Astrocyte (in vitro differentiated cells and primary cell): ENCODE data around the gene HNRNPU. TPM values are rescaled to one million over a fixed set of nuclear protein-coding genes. Genes with fewer than 3 reads are reported as not detected.

Source experiments
- DNase-seq: peaks from one replicate; pipeline ENCODE4 v3.0.0-alpha.2; 2010; ENCODE audit warnings: low read depth
- FAIRE-seq: peaks from 2 replicates; lab custom pipeline; 2011; peaks lifted over from hg19 to GRCh38; lab: Jason Lieb, UNC
- H2AFZ ChIP-seq: 2 replicates; pipeline ENCODE4 v1.6.0; 2012; ENCODE audit warnings: low read depth, low read length, inconsistent platforms
- H3K27ac ChIP-seq: 2 replicates; pipeline ENCODE4 v1.5.1; 2011; ENCODE audit warnings: low read depth, low read length, inconsistent platforms
- H3K27me3 ChIP-seq: 2 replicates; pipeline ENCODE4 v1.6.0; 2011; ENCODE audit warnings: low read length, inconsistent platforms; ENCODE audit not compliant: insufficient read depth
- H3K36me3 ChIP-seq: 2 replicates; pipeline ENCODE4 v1.5.1; 2011; ENCODE audit warnings: low read length, inconsistent platforms; ENCODE audit not compliant: insufficient read depth
- H3K4me1 ChIP-seq: 2 replicates; pipeline ENCODE4 v1.5.1; 2011; ENCODE audit warnings: low read length, inconsistent platforms; ENCODE audit not compliant: insufficient read depth
- H3K4me2 ChIP-seq: 2 replicates; pipeline ENCODE4 v1.6.0; 2012; ENCODE audit warnings: low read length, inconsistent platforms
- H3K4me3 ChIP-seq: 2 replicates; pipeline ENCODE4 v1.5.1; 2011; ENCODE audit warnings: low read depth, mild to moderate bottlenecking, low read length, inconsistent platforms; ENCODE audit not compliant: insufficient read depth
- H3K79me2 ChIP-seq: 2 replicates; pipeline ENCODE4 v1.6.0; 2012; ENCODE audit warnings: mild to moderate bottlenecking, low read length, inconsistent platforms; ENCODE audit not compliant: insufficient read depth
- H3K9ac ChIP-seq: 2 replicates; pipeline ENCODE4 v1.6.0; 2012; ENCODE audit warnings: mild to moderate bottlenecking, low read length, inconsistent platforms
- H3K9me3 ChIP-seq: 2 replicates; pipeline ENCODE4 v1.5.1; 2012; ENCODE audit warnings: low read depth, mild to moderate bottlenecking, low read length, inconsistent platforms; ENCODE audit not compliant: insufficient read depth
- H4K20me1 ChIP-seq: 2 replicates; pipeline ENCODE4 v1.6.0; 2012; ENCODE audit warnings: low read length, inconsistent platforms; ENCODE audit not compliant: insufficient read depth
- H3K27ac Mint-ChIP-seq: one replicate; pipeline ENCODE4 v1.8.0; 2021; ENCODE audit warnings: mild to moderate bottlenecking, mixed read lengths; ENCODE audit not compliant: unreplicated experiment
- H3K27me3 Mint-ChIP-seq: one replicate; pipeline ENCODE4 v1.8.0; 2021; ENCODE audit warnings: low read depth, mixed read lengths; ENCODE audit not compliant: unreplicated experiment
- H3K36me3 Mint-ChIP-seq: one replicate; pipeline ENCODE4 v1.8.0; 2021; ENCODE audit warnings: low read depth, mixed read lengths; ENCODE audit not compliant: unreplicated experiment
- H3K4me1 Mint-ChIP-seq: one replicate; pipeline ENCODE4 v1.8.0; 2021; ENCODE audit warnings: low read depth, mixed read lengths; ENCODE audit not compliant: unreplicated experiment
- H3K4me3 Mint-ChIP-seq: one replicate; pipeline ENCODE4 v1.8.0; 2021; ENCODE audit warnings: mild to moderate bottlenecking, moderate library complexity, mixed read lengths; ENCODE audit not compliant: unreplicated experiment
- H3K9me3 Mint-ChIP-seq: one replicate; pipeline ENCODE4 v1.8.0; 2021; ENCODE audit warnings: mild to moderate bottlenecking, mixed read lengths; ENCODE audit not compliant: unreplicated experiment
- CTCF ChIP-seq: IDR thresholded peaks from 2 replicates; pipeline ENCODE4 v1.5.1; 2011; ENCODE audit warnings: low read depth, mild to moderate bottlenecking, inconsistent platforms, low read length, moderate library complexity; ENCODE audit not compliant: insufficient read depth
- EZH2 ChIP-seq: IDR thresholded peaks from 2 replicates; pipeline ENCODE4 v1.6.1; 2012; ENCODE audit warnings: mild to moderate bottlenecking, low read length, inconsistent platforms; ENCODE audit not compliant: insufficient read depth
- total RNA-seq: library from RNA; stranded (reverse); gene quantifications from 2 replicates; pipeline ENCODE4 v1.2.1, GENCODE V29; 2021

Gene HNRNPU
- total RNA-seq, 1 donor from 2014 or later = 289 TPM

DNA sequence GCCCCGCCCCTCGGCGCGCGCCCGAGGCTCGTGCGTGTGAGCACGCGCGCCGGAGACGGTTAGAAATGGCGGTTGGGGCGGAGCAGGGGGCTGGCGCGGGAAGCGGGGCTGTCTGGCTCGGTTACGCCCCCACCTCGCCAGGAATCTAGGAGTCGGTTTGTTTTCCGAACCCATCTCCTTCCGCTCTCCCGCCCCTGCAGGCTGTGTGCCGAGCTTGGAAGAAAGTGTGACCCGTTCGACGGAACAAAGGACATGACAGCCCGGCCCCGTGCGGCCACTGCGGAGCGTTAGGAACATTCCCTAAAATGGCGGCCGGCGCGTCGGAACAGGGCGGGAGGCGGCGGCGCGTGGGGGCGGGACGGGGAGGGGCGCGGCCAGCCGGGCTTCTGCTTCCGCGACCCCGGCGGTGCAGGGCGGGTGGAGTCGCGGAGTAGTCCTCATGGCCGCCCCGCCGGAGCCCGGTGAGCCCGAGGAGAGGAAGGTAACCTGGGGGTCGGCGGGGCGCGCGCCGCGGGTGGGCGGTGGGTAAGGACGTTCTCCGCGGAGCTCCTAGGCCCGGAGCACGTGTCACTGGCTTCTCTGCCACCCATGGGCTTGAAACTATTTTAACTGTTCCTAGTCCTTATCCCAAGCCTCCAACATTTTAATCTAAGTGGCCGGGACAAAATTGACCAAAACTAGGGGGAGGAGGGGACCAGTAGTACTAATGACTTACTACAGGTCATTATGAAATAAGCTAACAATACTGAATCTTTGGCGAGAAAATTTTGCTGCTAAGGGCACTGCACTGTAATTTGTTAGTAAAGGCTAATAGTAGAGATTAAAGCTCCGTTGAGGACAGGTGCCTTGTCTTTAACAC is 28.8 kb downstream of the HNRNPU start, which contains the start of gene COX20:
Gene COX20 (plus strand): TSS at position 383 of the 859 bp plus-strand sequence. CDS start 57 bp downstream, at position 440.
- Histone ChIP-seq H3K9ac (peak within 1 kb of the TSS; percentile 94), H3K36me3 (peaks cover 2% of the 10 kb centered on the region), H3K4me2 (peak within 1 kb of the TSS; percentile 89), H3K27ac (peak within 1 kb of the TSS; percentile 98), H3K4me3 (peak within 1 kb of the TSS; percentile 87), H2AFZ (peak within 1 kb of the TSS; percentile 82), H3K4me1 (peaks cover 13% of the 10 kb centered on the region), H3K9me3 (no peaks in the 10 kb centered on the region), H4K20me1 (peaks cover 28% of the 10 kb centered on the region), H3K27me3 (no peaks in the 10 kb centered on the region), H3K79me2 (peaks cover 50% of the 10 kb centered on the region)
- TF ChIP-seq EZH2 = no peak
- TF ChIP-seq CTCF = no peak
- peak within 1 kb of the TSS; percentile 99 for H3K27ac Mint-ChIP-seq
- H3K36me3 Mint-ChIP-seq = peaks cover 12% of the 10 kb centered on the region
- H3K4me3 Mint-ChIP-seq = peak within 1 kb of the TSS; percentile 95
- no peaks in the 10 kb centered on the region for H3K9me3 Mint-ChIP-seq
- DNase-seq (peak; percentile 76), FAIRE-seq (no peak)
- peaks cover 29% of the 10 kb centered on the region for H3K4me1 Mint-ChIP-seq
- H3K27me3 Mint-ChIP-seq = no peaks in the 10 kb centered on the region

GRCh38 chr1:244834543-244835275 is 29.6 kb downstream of the HNRNPU start:
- Histone ChIP-seq H3K9ac (peak overlapping the region; percentile 94), H4K20me1 (peaks cover 22% of the 10 kb centered on the region), H3K27ac (peak overlapping the region; percentile 98), H3K4me1 (peaks cover 13% of the 10 kb centered on the region), H3K4me3 (peak overlapping the region; percentile 87), H3K36me3 (peaks cover 2% of the 10 kb centered on the region), H2AFZ (peak overlapping the region; percentile 82), H3K27me3 (no peaks in the 10 kb centered on the region), H3K4me2 (peak overlapping the region; percentile 89), H3K79me2 (peaks cover 42% of the 10 kb centered on the region), H3K9me3 (no peaks in the 10 kb centered on the region)
- no peak for FAIRE-seq
- H3K4me1 Mint-ChIP-seq = peaks cover 25% of the 10 kb centered on the region
- no peaks in the 10 kb centered on the region for H3K9me3 Mint-ChIP-seq
- TF ChIP-seq EZH2 = no peak
- peak overlapping the region; percentile 99 for H3K27ac Mint-ChIP-seq
- H3K36me3 Mint-ChIP-seq = peaks cover 8% of the 10 kb centered on the region
- no peaks in the 10 kb centered on the region for H3K27me3 Mint-ChIP-seq
- H3K4me3 Mint-ChIP-seq = peak overlapping the region; percentile 91
- peak; percentile 86 for DNase-seq
